ENCODE measurements around the gene LHX4.

The LHX4 gene

DNA sequence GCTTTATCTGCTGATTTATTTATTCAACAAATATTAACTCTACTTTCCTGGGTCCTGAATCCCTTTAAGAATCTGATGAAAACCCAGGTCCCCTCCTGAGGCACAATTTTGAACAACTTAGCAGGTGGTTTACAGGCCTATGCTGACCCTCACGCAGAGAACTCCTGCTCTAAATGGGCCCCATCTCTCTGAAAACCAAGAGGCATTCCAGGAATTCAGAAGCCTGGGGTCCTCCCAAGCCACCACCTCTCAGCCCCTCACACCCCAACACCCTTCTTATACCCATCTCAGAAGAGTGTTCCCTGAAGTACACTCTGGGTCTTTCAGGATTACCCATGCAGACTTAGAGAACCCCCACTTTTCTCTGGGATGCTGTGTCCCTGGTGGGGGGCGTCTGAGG lies 34.5 kb downstream of the LHX4 start:
- H3K36me3 ChIP-seq (ENCODE audit: control insufficient read depth, insufficient read depth, low read length), result no peaks in the 10 kb centered on the region
- no peak for DNase-seq (ENCODE audit: extremely low read depth, insufficient read length)
- H3K27me3 ChIP-seq (replicated peaks; ENCODE audit: control insufficient read depth, insufficient read depth, low read length), result peaks cover 2% of the 10 kb centered on the region; the same call in 1 of the 2 replicates
- no peak overlapping the region for H3K4me3 ChIP-seq (replicated peaks; ENCODE audit: low read depth, low read length)
- TF ChIP-seq, protein P1, sequence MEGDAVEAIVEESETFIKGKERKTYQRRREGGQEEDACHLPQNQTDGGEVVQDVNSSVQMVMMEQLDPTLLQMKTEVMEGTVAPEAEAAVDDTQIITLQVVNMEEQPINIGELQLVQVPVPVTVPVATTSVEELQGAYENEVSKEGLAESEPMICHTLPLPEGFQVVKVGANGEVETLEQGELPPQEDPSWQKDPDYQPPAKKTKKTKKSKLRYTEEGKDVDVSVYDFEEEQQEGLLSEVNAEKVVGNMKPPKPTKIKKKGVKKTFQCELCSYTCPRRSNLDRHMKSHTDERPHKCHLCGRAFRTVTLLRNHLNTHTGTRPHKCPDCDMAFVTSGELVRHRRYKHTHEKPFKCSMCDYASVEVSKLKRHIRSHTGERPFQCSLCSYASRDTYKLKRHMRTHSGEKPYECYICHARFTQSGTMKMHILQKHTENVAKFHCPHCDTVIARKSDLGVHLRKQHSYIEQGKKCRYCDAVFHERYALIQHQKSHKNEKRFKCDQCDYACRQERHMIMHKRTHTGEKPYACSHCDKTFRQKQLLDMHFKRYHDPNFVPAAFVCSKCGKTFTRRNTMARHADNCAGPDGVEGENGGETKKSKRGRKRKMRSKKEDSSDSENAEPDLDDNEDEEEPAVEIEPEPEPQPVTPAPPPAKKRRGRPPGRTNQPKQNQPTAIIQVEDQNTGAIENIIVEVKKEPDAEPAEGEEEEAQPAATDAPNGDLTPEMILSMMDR (IDR thresholded peaks at IDR 0.05; ENCODE audit: insufficient read depth, low read length, poor library complexity, severe bottlenecking), result no peak

DNA sequence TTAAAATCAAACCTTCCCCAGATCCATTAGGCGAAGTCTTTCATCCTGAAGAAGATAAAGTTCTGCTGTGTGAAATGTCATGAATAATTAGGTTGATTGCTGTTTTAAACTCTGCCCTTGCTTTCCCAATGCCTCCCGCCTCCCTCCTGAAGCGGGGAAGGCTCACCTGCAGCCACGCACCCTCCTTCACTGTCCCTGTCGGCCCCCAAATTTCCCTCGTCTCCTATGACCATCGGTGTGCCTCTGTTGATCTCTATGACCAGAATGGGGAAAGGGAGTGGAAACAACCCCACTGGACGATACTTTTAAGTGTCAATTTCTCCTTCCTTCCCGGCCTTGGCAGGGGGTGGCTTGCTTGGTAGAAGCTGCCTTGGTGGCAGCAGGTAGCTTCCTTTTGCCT lies 35.1 kb downstream of the LHX4 start:
- TF ChIP-seq, protein P1 (IDR thresholded peaks at IDR 0.05; ENCODE audit: insufficient read depth, low read length, poor library complexity, severe bottlenecking), result no peak
- Histone ChIP-seq H3K27me3 (replicated peaks; ENCODE audit: control insufficient read depth, insufficient read depth, low read length) (peaks cover 2% of the 10 kb centered on the region; the same call in 1 of the 2 replicates), H3K4me3 (replicated peaks; ENCODE audit: low read depth, low read length) (no peak overlapping the region), H3K36me3 (ENCODE audit: control insufficient read depth, insufficient read depth, low read length) (no peaks in the 10 kb centered on the region)
- no peak for DNase-seq (ENCODE audit: extremely low read depth, insufficient read length)

DNA sequence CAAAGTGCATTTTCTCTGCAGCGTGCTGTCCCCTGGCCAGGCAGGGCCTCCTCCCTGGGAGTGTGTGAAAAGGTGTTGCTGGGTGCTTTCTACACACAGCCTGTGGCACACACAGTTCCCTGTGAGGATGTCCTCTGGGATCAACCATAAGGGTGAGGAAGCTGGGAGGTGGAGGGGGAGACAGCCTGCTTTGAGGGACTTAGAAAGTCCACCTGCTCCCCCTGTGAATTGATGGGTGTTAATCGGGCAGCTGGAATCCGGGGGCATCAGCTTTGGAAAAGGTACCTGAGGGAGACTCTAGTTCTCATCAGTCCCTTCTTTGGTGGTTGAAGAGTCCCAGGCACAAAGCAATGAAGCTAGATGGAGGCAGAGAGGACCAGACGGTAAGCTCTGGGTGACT lies 35.8 kb downstream of the LHX4 start:
- no peak for DNase-seq (ENCODE audit: extremely low read depth, insufficient read length)
- Histone ChIP-seq H3K4me3 (replicated peaks; ENCODE audit: low read depth, low read length) (no peak overlapping the region), H3K27me3 (replicated peaks; ENCODE audit: control insufficient read depth, insufficient read depth, low read length) (peaks cover 2% of the 10 kb centered on the region; the same call in 1 of the 2 replicates), H3K36me3 (ENCODE audit: control insufficient read depth, insufficient read depth, low read length) (no peaks in the 10 kb centered on the region)
- TF ChIP-seq, protein P1 (IDR thresholded peaks at IDR 0.05; ENCODE audit: insufficient read depth, low read length, poor library complexity, severe bottlenecking), result no peak

DNA sequence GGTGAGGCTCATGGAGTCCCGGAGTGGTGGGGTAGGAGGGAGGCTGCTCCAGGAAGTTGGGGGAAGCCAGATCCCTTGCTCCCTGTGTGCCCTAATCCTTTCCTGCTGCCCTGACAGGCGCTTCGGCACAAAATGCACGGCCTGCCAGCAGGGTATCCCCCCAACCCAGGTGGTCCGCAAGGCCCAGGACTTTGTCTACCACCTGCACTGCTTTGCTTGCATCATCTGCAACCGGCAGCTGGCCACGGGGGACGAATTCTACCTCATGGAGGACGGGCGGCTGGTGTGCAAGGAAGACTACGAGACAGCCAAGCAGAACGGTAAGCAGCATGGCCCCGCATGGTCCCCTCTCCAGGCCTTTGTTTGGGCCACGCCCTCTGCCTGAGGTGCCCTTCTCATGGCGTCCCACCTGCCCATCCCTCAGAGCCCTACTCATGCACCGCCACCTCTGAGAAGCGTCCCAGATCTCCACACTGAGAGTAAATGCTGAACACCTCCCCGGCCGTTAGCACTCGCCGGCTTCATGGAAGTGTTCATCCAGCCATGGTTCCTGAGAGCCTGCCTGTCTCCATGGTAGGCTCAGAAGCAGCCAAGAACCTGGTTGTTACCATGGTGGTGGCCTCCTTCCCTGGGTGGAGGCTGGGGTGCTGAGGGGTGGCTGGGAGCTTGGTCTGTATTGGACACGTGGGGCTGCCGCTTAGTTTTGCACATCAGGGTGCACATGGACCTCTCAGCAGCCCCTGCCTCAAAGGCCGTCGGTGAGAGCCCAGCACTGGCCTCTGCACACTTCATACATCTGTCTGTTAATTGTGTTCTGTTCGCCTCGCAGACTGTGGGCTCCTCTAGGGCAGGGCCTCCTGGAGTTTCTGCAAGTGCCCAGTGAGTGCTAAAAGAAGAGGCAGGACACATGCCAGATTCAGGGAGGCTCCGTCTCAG lies 36.5 kb downstream of the LHX4 start:
- TF ChIP-seq, protein P1 (IDR thresholded peaks at IDR 0.05; ENCODE audit: insufficient read depth, low read length, poor library complexity, severe bottlenecking), result no peak
- no peak for DNase-seq (ENCODE audit: extremely low read depth, insufficient read length)
- no peak overlapping the region for H3K4me3 ChIP-seq (replicated peaks; ENCODE audit: low read depth, low read length)
- peaks cover 2% of the 10 kb centered on the region; the same call in 1 of the 2 replicates for H3K27me3 ChIP-seq (replicated peaks; ENCODE audit: control insufficient read depth, insufficient read depth, low read length)
- no peaks in the 10 kb centered on the region; the same call in 1 of the 2 replicates for H3K36me3 ChIP-seq (ENCODE audit: control insufficient read depth, insufficient read depth, low read length)

DNA sequence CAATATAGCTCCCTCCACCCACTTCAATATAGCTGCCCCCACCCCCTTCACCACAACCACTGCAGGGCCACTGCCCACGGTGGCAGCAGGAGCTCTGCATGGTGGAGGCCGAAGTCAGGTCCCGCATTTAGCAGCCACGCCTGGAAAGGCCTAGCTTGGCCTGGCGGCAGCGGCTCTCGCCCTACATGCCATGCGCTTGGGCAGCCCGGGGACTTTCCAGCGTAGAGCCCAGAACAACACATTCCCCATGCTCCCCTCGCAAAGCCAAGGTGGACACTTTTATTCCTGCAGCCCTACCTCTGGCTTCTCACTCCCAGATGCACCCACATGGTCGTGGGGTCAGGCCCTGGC lies 37.1 kb downstream of the LHX4 start:
- Histone ChIP-seq H3K27me3 (replicated peaks; ENCODE audit: control insufficient read depth, insufficient read depth, low read length) (peaks cover 2% of the 10 kb centered on the region; the same call in 1 of the 2 replicates), H3K36me3 (ENCODE audit: control insufficient read depth, insufficient read depth, low read length) (no peaks in the 10 kb centered on the region; the same call in 1 of the 2 replicates)
- DNase-seq (ENCODE audit: extremely low read depth, insufficient read length), result no peak

More for the DNA sequence above, 37.1 kb downstream of the LHX4 start:
- TF ChIP-seq, protein P1 (IDR thresholded peaks at IDR 0.05; ENCODE audit: insufficient read depth, low read length, poor library complexity, severe bottlenecking), result no peak
- H3K4me3 ChIP-seq (replicated peaks; ENCODE audit: low read depth, low read length), result no peak overlapping the region

Data from GM06990 (cell line).